ENCODE measurements around the gene ARSG. TPM values are rescaled to one million over a fixed set of nuclear protein-coding genes. Genes with fewer than 3 reads are reported as not detected.

The ARSG gene
- total and polyA plus RNA-seq, 9 of the 15 experiments (the other 6 are each of a cell fraction or from before 2014, with no cell fraction given) = 1.0 to 5.6 (median 1.8) TPM

DNA sequence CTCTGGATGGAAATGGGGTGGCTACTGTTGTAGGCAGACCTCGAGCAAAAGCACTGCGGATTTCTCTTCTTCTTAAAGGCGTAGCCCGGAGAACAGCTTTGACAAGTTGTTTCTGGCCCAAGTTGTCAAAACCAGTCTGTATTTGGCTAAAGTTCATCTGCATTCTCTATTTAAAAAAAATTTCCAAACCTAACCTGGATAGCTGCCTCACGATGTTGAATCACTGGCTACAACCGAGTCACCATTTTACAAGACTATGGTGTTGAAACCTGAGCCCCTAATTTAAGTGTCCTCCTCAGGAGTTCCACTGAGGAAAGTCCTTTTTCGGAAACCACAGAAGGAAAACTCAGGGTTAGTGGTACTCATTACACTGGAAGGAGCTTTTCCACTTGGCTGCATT is 1.8 kb upstream of the ARSG start (continued):
- TF ChIP-seq, protein P1, sequence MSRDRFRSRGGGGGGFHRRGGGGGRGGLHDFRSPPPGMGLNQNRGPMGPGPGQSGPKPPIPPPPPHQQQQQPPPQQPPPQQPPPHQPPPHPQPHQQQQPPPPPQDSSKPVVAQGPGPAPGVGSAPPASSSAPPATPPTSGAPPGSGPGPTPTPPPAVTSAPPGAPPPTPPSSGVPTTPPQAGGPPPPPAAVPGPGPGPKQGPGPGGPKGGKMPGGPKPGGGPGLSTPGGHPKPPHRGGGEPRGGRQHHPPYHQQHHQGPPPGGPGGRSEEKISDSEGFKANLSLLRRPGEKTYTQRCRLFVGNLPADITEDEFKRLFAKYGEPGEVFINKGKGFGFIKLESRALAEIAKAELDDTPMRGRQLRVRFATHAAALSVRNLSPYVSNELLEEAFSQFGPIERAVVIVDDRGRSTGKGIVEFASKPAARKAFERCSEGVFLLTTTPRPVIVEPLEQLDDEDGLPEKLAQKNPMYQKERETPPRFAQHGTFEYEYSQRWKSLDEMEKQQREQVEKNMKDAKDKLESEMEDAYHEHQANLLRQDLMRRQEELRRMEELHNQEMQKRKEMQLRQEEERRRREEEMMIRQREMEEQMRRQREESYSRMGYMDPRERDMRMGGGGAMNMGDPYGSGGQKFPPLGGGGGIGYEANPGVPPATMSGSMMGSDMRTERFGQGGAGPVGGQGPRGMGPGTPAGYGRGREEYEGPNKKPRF (IDR thresholded peaks at IDR 0.05; ENCODE audit: low read depth, low read length) = no peak
- no peak for TF ChIP-seq HDAC2 (IDR thresholded peaks at IDR 0.05)

DNA sequence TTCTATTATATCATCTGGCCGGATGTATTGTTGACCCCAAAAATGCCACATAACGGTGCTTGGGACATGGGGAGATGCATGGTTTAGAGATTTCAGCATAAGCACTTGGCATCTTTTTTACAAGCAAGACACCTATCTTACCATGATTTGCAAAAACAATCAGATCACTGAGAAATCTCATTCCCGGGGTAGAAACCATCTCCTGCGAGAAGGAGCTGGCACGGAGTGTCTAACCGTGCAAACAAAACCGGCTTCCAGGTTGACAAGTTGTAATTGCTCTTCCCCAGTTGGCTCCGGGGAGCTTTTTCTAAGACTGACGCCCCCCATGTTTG is 1.4 kb upstream of the ARSG start:
- Histone ChIP-seq H3K27ac (ENCODE audit: extremely low read depth, low read depth, low read length) (no peak overlapping the region), H3K4me3 (no peak overlapping the region), H3K4me1 (replicated peaks in 1 of 2; ENCODE audit: control insufficient read depth in 2 of 2, insufficient read depth in 2 of 2, low read length in 2 of 2) (peaks cover 8 to 22% of the 10 kb centered on the region in 2 experiments), H4K20me1 (replicated peaks; ENCODE audit: control insufficient read depth, insufficient read depth, low read length) (no peaks in the 10 kb centered on the region), H3K9me1 (ENCODE audit: control insufficient read depth, insufficient read depth, low read length) (no peaks in the 10 kb centered on the region), H3K27me3 (ENCODE audit: control insufficient read depth in 2 of 2, insufficient read depth in 2 of 2, low read length in 2 of 2) (peaks cover 0 to 2% of the 10 kb centered on the region in 2 experiments; a peak in 2 of 5 replicates), H3K36me3 (ENCODE audit: control insufficient read depth, insufficient read depth, low read length) (no peaks in the 10 kb centered on the region), H3K9ac (ENCODE audit: insufficient read depth in 1 of 2, low read depth in 2 of 2, low read length in 2 of 2) (no peak overlapping the region), H3K4me2 (ENCODE audit: insufficient read depth, low read length) (no peak overlapping the region), H2AFZ (ENCODE audit: low read depth, low read length) (no peak overlapping the region), H3K79me2 (ENCODE audit: control insufficient read depth, insufficient read depth, low read length) (no peaks in the 10 kb centered on the region), H3K9me3 (replicated peaks; ENCODE audit: control insufficient read depth, insufficient read depth, low read depth, low read length) (no peaks in the 10 kb centered on the region)
- CTCF ChIA-PET (ENCODE audit: low intra/inter-chr PET ratio) = no interaction called here
- intact Hi-C loops (cut with micrococcal nuclease) (no loop called here), in situ Hi-C loops (cut with MboI) (no loop called here)
- FAIRE-seq = no peak
- BruUV-seq (replicated peaks) = no TSS peak
- POLR2A ChIA-PET = interaction anchor here (0.6 kb wide), 2 partner anchors 42 to 168 kb away, joined by 3 read pairs; partner anchors contain the start of gene AMZ2
- no peak for TF ChIP-seq ZNF146 (CRISPR knock-in tag; IDR thresholded peaks at IDR 0.05; ENCODE audit: unreplicated experiment)
- 81% methylated on average over 9 of the region's 9 CpGs for WGBS (ENCODE audit: insufficient coverage, low coverage, missing lambda C conversion rate)
- DNase-seq (ENCODE audit: extremely low read depth in 1 of 4, low spot score in 3 of 4) = no peak
- no peak for ATAC-seq
